T-helper 1 cell (primary cell): ENCODE data around the gene FAM3B.
"Not testable (repeated sequence)": the region's sequence is repeated elsewhere in the genome, so short reads cannot be mapped to it uniquely, and the experiment has no call there.

ENCODE experiments used
- DNase-seq, 5 donors: peaks; one replicate each; pipeline ENCODE4 v3.0.0-alpha.2; 2012 to 2020
- total RNA-seq, 4 donors: gene quantifications; one replicate each; lab custom pipeline; 2026; lab: John Stamatoyannopoulos, UW

The FAM3B gene
- total RNA-seq = 0 reads per million in 4 donors

- DNase-seq = no peak
Measured at GRCh38 chr21:41316200-41317062, at the start of gene FAM3B. Gene FAM3B (plus strand): TSS chr21:41316801. CDS start chr21:41316880, 79 bp downstream.

- DNase-seq = no peak
Measured at GRCh38 chr21:41267346-41267745, 49.3 kb upstream of the FAM3B start.

GRCh38 chr21:41269535-41269934 is 47.1 kb upstream of the FAM3B start:
- DNase-seq = no peak

GRCh38 chr21:41277196-41277595 is 39.4 kb upstream of the FAM3B start:
- DNase-seq = no peak

GRCh38 chr21:41277846-41278245 is 38.8 kb upstream of the FAM3B start:
- DNase-seq = no peak

- no peak for DNase-seq
Measured at GRCh38 chr21:41280115-41280919, 36.3 kb upstream of the FAM3B start.

- DNase-seq = no peak
Measured at GRCh38 chr21:41282412-41282811, 34.2 kb upstream of the FAM3B start.

GRCh38 chr21:41283211-41283818 is 33.3 kb upstream of the FAM3B start:
- DNase-seq = peak in 2 of 5 donors; percentile 44 to 55

- no peak for DNase-seq
Measured at GRCh38 chr21:41289431-41289830, 27.2 kb upstream of the FAM3B start.

- no peak for DNase-seq
Measured at GRCh38 chr21:41290106-41290799, 26.3 kb upstream of the FAM3B start.

GRCh38 chr21:41294548-41295231 is 21.9 kb upstream of the FAM3B start:
- DNase-seq = no peak

GRCh38 chr21:41295721-41296254 is 20.8 kb upstream of the FAM3B start:
- DNase-seq = no peak

- DNase-seq = no peak
Measured at GRCh38 chr21:41302976-41303375, 13.6 kb upstream of the FAM3B start.

- DNase-seq = no peak
Measured at GRCh38 chr21:41304068-41304720, 12.4 kb upstream of the FAM3B start.

GRCh38 chr21:41307219-41307618 is 9.4 kb upstream of the FAM3B start:
- DNase-seq = no peak

GRCh38 chr21:41313285-41314164 is 3.1 kb upstream of the FAM3B start:
- not testable (repeated sequence) for DNase-seq

GRCh38 chr21:41315726-41316125 is 875 bp upstream of the FAM3B start:
- DNase-seq = no peak

- no peak for DNase-seq
Measured at GRCh38 chr21:41317063-41317392, 427 bp downstream of the FAM3B start.

GRCh38 chr21:41317458-41317857 is 857 bp downstream of the FAM3B start:
- DNase-seq = no peak

GRCh38 chr21:41318218-41318617 is 1.6 kb downstream of the FAM3B start:
- no peak for DNase-seq
